MM.1S (cell line): ENCODE data around the gene PI4KA.
"Not testable (repeated sequence)": the region's sequence is repeated elsewhere in the genome, so short reads cannot be mapped to it uniquely, and the experiment has no call there.

Experiments used
- DNase-seq: peaks from one replicate; pipeline ENCODE4 v3.0.0-alpha.2; 2015
- H2AFZ ChIP-seq: fragments of 300-600 bp; sonication (generic); 2 replicates; pipeline ENCODE4 v1.6.0; 2016; ENCODE audit warnings: antibody characterized with exemption, low read length
- H3F3A ChIP-seq: fragments of 300-600 bp; sonication (generic); 2 replicates; pipeline ENCODE4 v1.6.1; 2016; ENCODE audit warnings: mild to moderate bottlenecking, antibody characterized with exemption, low read length, moderate library complexity, mixed read lengths; ENCODE audit not compliant: insufficient read depth
- H3K27ac ChIP-seq: fragments of 300-600 bp; sonication (generic); 2 replicates; pipeline ENCODE4 v1.5.1; 2016; ENCODE audit warnings: mild to moderate bottlenecking, low read length
- H3K27me3 ChIP-seq: fragments of 300-600 bp; sonication (generic); replicated peaks from 2 replicates; pipeline ENCODE4 v1.6.0; 2016; ENCODE audit warnings: low read length; ENCODE audit not compliant: insufficient read depth
- H3K36me3 ChIP-seq: fragments of 300-600 bp; sonication (generic); replicated peaks from 2 replicates; pipeline ENCODE4 v1.6.1; 2016; ENCODE audit warnings: mild to moderate bottlenecking, low read length, mixed read lengths; ENCODE audit not compliant: insufficient read depth
- H3K4me1 ChIP-seq: fragments of 300-600 bp; sonication (generic); 2 replicates; pipeline ENCODE4 v1.6.1; 2016; ENCODE audit warnings: low read length, mixed read lengths
- H3K4me2 ChIP-seq: fragments of 300-600 bp; sonication (generic); 2 replicates; pipeline ENCODE4 v1.6.0; 2016; ENCODE audit warnings: low read depth, low read length
- H3K4me3 ChIP-seq: fragments of 300-600 bp; sonication (generic); 2 replicates; pipeline ENCODE4 v1.5.1; 2016; ENCODE audit warnings: low read length, mixed read lengths
- H3K79me2 ChIP-seq: fragments of 300-600 bp; sonication (generic); 2 replicates; pipeline ENCODE4 v1.6.1; 2016; ENCODE audit warnings: mixed run types, low read length, mixed read lengths
- H3K9ac ChIP-seq: fragments of 300-600 bp; sonication (generic); 2 replicates; pipeline ENCODE4 v1.6.1; 2016; ENCODE audit warnings: low read length, mixed read lengths
- H3K9me2 ChIP-seq: fragments of 300-600 bp; sonication (generic); replicated peaks from 2 replicates; pipeline ENCODE4 v1.6.1; 2016; ENCODE audit warnings: mild to moderate bottlenecking, low read length, mixed read lengths; ENCODE audit not compliant: insufficient read depth
- H3K9me3 ChIP-seq: fragments of 300-600 bp; sonication (generic); replicated peaks from 2 replicates; pipeline ENCODE4 v1.6.1; 2016; ENCODE audit warnings: mild to moderate bottlenecking, low read length, mixed read lengths; ENCODE audit not compliant: insufficient read depth
- H4K20me1 ChIP-seq: fragments of 300-600 bp; sonication (generic); 2 replicates; pipeline ENCODE4 v1.6.1; 2016; ENCODE audit warnings: mild to moderate bottlenecking, low read length, moderate library complexity, mixed read lengths; ENCODE audit not compliant: insufficient read depth
- TF ChIP-seq, protein P1 (sequence below): fragments of 300-600 bp; sonication (generic); IDR thresholded peaks from 2 replicates; pipeline ENCODE4 v1.5.1; 2016; ENCODE audit warnings: antibody characterized with exemption, low read length, mixed read lengths

PI4KA gene

DNA sequence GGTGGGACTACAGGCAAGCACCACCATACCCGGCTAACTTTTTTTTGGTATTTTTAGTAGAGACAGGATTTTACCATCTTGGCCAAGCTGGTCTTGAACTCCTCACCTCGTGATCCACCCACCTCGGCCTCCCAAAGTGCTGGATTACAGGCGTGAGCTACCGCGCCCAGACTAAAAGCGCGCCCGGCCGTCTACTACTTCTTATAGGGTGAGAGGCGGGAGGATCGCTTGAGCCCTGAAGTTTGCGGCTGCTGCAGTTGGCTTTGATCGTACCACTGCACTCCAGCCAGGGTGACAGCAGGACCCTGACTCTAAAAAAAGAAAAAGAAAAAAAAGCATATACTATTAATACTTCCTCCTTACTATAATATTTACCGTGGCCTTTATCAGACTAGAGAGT, 158.3 kb downstream of the PI4KA start:
- H4K20me1 ChIP-seq, H3K79me2 ChIP-seq, H3K27me3 ChIP-seq, H2AFZ ChIP-seq, H3K4me1 ChIP-seq, H3K4me2 ChIP-seq, H3F3A ChIP-seq, H3K27ac ChIP-seq, H3K4me3 ChIP-seq, H3K9me3 ChIP-seq, H3K9ac ChIP-seq, H3K9me2 ChIP-seq, DNase-seq, H3K36me3 ChIP-seq: not testable (repeated sequence)

DNA sequence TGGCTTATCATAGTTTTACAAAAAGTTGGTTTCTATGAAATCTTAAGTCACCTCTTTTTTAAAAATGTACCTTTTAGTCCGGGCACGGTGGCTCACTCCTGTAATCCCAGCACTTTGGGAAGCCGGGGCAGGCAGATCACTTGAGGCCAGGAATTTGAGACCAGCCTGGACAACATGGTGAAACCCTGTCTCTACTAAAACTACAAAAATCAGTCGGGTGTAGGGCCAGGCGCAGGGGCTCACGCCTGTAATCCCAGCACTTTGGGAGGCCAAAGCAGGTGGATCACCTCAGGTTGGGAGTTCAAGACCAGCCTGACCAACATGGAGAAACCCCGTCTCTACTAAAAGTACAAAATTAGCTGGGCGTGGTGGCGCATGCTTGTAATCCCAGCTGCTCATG, 158.8 kb downstream of the PI4KA start:
- H3F3A ChIP-seq, H3K4me3 ChIP-seq, H3K9me2 ChIP-seq, H3K9me3 ChIP-seq, H3K4me1 ChIP-seq, H2AFZ ChIP-seq, DNase-seq, H3K36me3 ChIP-seq, H3K79me2 ChIP-seq, H4K20me1 ChIP-seq, H3K27ac ChIP-seq, H3K4me2 ChIP-seq, H3K27me3 ChIP-seq, H3K9ac ChIP-seq: not testable (repeated sequence)

DNA sequence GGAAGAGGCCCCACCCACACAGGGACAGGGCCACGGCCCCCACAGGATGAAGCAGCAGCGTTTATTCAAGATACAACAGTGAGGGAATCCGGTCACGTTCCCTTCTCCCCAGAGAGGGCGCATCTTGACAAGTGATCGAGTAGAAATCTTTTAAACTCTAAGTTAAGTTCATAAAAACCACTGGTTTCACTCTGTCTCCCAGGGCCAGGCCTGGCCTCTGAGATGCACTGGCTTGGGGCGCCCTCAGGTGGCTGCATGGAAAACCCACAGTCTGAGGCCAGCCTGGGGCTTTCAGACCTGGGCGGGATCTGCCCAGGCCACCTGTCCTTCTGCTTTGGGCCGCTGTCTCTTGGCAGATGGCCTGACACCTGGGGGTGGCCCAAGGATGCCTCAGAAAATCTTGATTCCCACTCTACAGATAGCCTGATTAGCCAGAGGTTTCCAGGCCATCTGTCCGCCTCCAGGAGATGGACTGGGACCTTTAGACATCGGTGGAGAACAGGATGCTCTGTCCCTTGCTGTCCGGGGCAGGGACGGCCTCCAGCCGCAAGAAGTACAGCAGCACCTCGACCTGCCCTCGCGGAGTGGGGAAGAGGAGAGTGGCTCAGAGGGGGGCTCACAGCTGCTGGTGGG, 161.0 kb downstream of the PI4KA start:
- Histone ChIP-seq H3K4me2 (peak overlapping the region; percentile 55; the same call in 1 of the 2 replicates), H3K4me3 (0 out of 2 replicates have a peak overlapping the region, but pooled peaks have one; percentile 33), H2AFZ (0 out of 2 replicates have a peak overlapping the region, but pooled peaks have one; percentile 51)
- not testable (repeated sequence) for H3K36me3 ChIP-seq, H3K9ac ChIP-seq, H3F3A ChIP-seq, H3K9me3 ChIP-seq, H3K27me3 ChIP-seq, H3K79me2 ChIP-seq, H3K9me2 ChIP-seq, H4K20me1 ChIP-seq, H3K4me1 ChIP-seq, H3K27ac ChIP-seq
- TF ChIP-seq, protein P1, sequence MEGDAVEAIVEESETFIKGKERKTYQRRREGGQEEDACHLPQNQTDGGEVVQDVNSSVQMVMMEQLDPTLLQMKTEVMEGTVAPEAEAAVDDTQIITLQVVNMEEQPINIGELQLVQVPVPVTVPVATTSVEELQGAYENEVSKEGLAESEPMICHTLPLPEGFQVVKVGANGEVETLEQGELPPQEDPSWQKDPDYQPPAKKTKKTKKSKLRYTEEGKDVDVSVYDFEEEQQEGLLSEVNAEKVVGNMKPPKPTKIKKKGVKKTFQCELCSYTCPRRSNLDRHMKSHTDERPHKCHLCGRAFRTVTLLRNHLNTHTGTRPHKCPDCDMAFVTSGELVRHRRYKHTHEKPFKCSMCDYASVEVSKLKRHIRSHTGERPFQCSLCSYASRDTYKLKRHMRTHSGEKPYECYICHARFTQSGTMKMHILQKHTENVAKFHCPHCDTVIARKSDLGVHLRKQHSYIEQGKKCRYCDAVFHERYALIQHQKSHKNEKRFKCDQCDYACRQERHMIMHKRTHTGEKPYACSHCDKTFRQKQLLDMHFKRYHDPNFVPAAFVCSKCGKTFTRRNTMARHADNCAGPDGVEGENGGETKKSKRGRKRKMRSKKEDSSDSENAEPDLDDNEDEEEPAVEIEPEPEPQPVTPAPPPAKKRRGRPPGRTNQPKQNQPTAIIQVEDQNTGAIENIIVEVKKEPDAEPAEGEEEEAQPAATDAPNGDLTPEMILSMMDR: peak; percentile 37
- DNase-seq: peak; percentile 77

DNA sequence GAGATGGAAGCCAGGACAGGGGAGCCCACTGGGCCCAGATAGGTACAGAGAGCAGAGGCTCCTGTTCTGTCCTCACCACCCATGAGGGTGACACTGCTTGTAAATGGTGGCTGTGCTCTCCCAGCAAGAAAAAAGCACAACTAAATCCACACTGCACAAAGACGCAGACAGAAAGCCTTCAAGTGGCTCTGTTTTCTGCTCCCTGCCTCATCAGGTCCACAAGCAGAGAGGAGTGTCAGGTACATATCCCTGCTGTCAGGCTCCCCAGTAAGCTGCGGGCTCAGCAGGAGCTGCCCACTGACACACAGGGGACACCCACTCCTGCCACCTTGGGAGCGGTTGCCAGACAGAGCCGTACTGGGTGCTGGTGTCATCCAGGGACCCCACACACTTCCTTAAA, 162.6 kb downstream of the PI4KA start:
- not testable (repeated sequence) for H3K4me2 ChIP-seq, H2AFZ ChIP-seq, H3F3A ChIP-seq, H3K4me3 ChIP-seq, H3K27ac ChIP-seq, H3K9me2 ChIP-seq, H3K36me3 ChIP-seq, H3K9ac ChIP-seq, DNase-seq, H3K27me3 ChIP-seq, H3K9me3 ChIP-seq, H3K4me1 ChIP-seq, H4K20me1 ChIP-seq, H3K79me2 ChIP-seq

DNA sequence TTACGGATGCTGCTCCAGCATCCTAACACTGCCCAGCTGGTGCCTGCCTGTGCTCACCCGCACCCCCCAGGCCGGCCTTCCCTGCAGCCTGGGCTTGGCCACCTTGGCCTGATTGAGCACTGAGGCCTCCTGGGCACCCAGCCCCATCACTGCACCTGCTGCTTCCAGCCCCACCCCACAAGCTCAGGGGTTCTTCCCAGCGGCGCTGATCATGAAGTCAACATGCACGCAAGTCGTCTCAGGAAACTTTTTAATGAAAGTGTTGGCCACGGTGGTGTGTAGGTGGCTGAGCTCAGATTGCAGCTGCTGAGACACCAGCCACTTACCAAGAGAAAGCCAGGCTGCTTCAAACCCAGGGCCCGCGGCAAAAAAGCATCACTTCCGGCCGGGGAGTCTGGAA, 163.4 kb downstream of the PI4KA start:
- not testable (repeated sequence) for H3K27ac ChIP-seq, H3K79me2 ChIP-seq, H3K9ac ChIP-seq, H3K4me2 ChIP-seq, DNase-seq, H3K4me3 ChIP-seq, H3K27me3 ChIP-seq, H2AFZ ChIP-seq, H3F3A ChIP-seq, H3K9me2 ChIP-seq, H3K4me1 ChIP-seq, H3K36me3 ChIP-seq, H3K9me3 ChIP-seq, H4K20me1 ChIP-seq

DNA sequence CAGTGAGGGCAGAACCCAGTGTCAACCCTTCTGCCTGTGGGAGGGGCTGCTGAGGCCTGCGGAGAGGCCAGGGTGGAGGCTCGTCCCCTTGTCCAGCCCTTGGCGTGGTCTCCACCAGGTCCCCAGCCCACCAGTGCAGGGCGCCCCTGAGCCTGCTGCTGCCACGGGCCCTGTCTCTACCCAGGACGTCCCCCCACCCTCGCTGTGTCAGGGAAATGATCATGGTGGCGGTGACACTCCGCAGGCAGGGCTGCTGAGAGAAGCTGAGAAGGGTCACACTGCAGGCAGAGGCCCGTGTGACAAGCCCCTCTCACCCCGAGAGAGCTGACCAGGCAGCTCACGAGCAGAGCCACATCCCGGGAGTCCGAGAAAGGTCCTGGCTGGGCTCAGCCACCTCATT, 164.4 kb downstream of the PI4KA start:
- not testable (repeated sequence) for H4K20me1 ChIP-seq, H2AFZ ChIP-seq, DNase-seq, H3K27me3 ChIP-seq, H3K36me3 ChIP-seq, H3K4me2 ChIP-seq, H3K27ac ChIP-seq, H3K79me2 ChIP-seq, H3K9ac ChIP-seq, H3K4me3 ChIP-seq, H3F3A ChIP-seq, H3K4me1 ChIP-seq, H3K9me3 ChIP-seq, H3K9me2 ChIP-seq

DNA sequence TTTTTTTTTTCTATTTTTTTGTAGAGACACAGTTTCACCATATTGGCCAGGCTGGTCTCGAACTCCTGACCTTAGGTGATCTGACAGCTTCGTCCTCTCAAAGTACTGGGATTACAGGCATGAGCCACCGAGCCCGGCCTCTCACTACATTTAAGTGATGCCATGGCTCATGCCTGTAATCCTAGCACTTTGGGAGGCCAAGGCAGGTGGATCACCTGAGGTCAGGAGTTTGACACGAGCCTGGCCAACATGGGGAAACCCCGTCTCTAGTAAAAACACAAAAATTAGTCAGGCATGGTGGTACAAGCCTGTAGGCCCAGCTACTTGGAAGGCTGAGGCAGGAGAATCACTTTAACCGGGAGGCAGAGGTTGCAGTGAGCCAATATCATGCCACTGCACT, 165.7 kb downstream of the PI4KA start:
- H3K4me1 ChIP-seq, H2AFZ ChIP-seq, H3K79me2 ChIP-seq, DNase-seq, H3K9me2 ChIP-seq, H3K9me3 ChIP-seq, H3K9ac ChIP-seq, H3F3A ChIP-seq, H4K20me1 ChIP-seq, H3K4me2 ChIP-seq, H3K27ac ChIP-seq, H3K27me3 ChIP-seq, H3K4me3 ChIP-seq, H3K36me3 ChIP-seq: not testable (repeated sequence)
